GM19397 (cell line): ENCODE measurements around the gene CDH16.

ENCODE experiments used
- ATAC-seq: cut with Tn5 transposase; IDR thresholded peaks from one replicate; pipeline ENCODE4 v1.9.1; 2021; ENCODE audit warnings: mild to moderate bottlenecking, moderate library complexity; ENCODE audit not compliant: unreplicated experiment

CDH16 gene

GRCh38 chr16:66913711-66914110 lies 5.0 kb downstream of the CDH16 start:
- ATAC-seq, result no peak

- no peak for ATAC-seq
Measured at GRCh38 chr16:66913081-66913480, 5.6 kb downstream of the CDH16 start.

- ATAC-seq, result no peak
Measured at GRCh38 chr16:66911801-66912200, 6.9 kb downstream of the CDH16 start.

- ATAC-seq, result no peak
Measured at GRCh38 chr16:66911112-66911511, 7.6 kb downstream of the CDH16 start.

GRCh38 chr16:66910175-66910940 lies 8.3 kb downstream of the CDH16 start:
- ATAC-seq, result no peak

GRCh38 chr16:66908762-66909559 lies 9.7 kb downstream of the CDH16 start:
- no peak for ATAC-seq

DNA sequence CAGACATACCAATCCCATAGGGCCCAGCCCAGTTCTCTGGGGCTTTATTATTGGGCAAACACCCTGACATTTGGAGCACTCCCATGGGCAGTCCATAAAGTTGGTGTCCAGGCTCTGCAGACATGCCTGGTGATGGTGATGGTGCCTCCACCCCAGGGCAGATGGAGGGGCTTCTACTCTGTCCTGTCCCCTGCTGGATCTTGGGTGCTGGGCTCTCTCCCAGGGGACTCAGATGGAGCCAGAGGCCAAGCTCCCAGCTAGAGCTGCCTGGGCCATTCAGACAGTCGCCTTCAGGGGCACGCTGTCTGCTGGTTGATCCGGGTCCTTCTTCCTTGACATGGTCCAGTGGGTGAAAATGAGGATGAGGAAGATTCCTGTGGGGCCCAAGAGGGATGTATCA lies 10.6 kb downstream of the CDH16 start:
- no peak for ATAC-seq

DNA sequence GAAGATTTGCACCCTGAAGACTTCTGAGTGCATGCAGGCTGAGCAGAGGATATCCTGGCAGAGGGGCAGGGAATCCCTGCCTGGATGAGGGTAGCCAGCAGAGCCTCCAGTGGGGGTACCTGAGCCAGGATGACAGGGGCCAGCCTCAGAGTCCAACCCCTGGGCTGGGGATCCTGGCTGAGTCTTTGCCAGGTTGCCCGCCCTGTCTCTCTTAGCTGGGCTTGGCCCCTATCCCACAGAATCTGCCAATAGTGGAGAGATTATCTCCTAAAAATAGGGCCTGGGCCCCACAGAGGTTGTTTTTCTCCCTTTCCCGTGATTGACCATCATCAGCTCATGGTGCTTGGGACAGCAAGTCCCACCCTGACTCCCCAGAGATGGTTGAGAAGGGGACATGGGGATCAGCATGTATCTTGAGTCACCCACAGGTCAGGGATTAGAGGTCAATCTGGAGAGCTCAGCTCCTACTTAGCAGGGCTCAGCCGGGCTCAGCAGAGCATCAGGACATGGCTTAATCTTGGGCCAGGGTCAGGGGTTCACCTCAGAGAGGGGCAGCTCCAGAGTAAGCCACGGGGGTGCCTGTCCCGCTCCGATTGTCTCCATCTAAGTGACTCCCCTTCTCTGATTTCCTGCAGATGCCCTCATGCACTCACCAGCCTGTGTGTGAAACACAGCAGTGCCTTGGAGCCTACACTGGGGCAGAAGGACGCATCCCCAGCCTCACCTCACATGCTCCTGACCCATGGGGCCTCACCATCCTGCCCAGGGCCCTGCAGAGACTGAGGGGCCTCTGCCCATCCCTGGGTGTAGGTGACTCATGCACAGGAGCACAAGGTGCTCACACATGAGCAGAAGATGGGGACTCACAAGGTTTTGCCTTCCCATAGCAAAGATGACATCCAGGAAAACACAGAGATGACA lies 11.5 kb downstream of the CDH16 start:
- ATAC-seq, result no peak

GRCh38 chr16:66905633-66906539 lies 12.8 kb downstream of the CDH16 start:
- no peak for ATAC-seq

- no peak for ATAC-seq
Measured at GRCh38 chr16:66904846-66905632, 13.6 kb downstream of the CDH16 start.

- ATAC-seq, result no peak
Measured at GRCh38 chr16:66904428-66904845, 14.2 kb downstream of the CDH16 start.

DNA sequence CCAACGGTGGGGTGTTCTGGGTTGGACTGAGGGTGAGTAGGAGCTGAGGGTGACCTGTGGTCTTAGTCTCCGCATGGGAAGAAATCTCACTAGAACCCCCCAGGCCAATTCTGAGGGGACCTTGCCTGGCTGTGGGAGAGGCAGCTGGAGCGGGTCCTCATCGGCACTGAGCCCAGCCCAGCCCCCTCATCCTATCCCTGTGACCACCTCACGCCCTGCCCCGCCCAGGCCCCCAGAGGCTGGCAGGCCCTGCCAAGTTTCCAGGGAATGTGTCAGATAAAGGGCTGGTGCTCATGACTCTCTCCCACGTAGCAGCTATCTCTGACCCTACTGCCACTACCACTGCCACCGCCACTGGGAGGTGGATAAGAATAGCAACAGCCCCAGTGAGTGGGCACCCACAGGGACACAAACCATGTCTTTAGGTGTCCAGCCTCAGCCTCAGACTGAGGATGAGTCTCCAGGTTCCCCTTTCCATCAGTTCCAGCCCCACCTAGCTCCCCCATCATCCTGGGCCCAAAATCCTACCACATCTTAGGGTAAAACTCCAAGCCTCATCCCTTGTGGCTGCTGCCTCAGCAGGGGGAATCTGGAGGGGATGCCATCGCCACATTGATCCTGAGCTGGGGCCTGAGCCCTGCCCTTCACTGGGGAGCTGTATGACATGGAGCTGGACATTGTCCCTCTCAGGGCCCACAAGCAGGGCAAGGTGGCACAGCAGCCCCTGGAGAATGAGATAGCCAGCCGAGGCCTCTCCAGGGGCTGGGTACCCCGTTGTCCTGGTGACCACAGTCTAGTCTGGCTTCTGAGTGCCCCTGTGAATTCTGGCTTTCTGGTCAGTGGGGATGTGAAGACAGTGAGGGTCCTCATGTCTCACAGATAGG lies 14.9 kb downstream of the CDH16 start:
- ATAC-seq, result no peak

DNA sequence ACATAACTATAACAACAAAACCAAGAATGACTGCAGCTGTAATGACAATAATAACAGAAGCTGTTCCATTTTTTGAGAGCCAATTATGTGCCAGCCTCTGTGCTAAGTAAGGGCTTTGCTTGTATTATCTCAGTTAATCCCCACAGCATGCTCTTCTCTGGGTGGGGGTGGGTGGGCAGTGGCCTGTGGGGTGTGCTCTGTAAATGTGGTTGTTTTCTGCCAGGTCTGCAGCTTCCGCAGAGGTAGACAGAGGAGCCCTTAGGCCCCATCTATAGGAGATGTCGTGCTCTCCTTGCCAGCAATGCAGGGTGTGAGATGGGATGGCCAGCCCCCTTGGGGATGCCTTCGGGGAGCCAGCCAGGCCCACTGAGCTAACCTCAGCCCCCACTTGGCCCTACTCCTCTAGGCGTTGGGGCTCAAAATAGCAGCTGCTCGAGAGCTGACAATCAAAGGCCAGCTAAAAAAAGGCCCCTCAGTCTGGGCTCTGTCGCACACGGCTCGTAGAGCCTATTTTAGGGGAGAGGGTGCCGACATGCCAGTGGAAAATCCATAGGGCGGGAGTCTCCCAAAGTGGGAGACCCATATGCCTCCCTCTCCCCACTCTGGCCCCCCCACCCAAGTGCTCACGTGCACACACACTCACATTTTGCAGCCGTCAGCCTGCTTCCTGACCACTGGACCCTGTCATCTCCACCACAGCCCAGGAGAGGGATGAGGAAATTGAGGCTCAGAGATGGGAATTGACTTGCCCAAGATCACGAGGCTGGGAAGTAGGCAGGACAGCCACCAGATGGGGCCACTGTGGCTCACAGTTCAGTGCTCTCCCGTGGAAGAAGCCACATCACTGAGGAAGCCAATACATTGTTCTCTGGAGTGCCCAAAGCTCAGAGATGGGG lies 15.8 kb downstream of the CDH16 start:
- ATAC-seq, result no peak

DNA sequence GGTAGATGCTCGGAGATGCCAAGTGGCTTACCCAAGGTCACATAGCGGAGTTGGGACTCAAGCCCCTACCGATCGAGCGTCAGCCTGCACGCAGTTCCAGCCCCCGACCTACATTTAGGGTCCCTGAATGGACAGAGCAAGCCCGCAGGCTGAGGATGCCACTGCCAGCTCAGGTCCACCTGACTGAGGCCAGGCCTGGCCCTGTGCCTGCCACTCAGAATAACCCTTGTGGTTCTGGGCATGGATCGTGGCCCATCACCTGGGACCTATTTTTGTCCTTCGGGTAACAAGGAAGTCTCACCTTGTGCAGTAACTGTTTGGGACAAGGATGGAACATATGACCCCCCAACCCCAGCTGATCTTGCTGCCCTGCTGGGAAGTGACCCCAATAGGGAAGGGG lies 17.1 kb downstream of the CDH16 start:
- no peak for ATAC-seq

GRCh38 chr16:66900721-66901441 lies 17.8 kb downstream of the CDH16 start:
- no peak for ATAC-seq

DNA sequence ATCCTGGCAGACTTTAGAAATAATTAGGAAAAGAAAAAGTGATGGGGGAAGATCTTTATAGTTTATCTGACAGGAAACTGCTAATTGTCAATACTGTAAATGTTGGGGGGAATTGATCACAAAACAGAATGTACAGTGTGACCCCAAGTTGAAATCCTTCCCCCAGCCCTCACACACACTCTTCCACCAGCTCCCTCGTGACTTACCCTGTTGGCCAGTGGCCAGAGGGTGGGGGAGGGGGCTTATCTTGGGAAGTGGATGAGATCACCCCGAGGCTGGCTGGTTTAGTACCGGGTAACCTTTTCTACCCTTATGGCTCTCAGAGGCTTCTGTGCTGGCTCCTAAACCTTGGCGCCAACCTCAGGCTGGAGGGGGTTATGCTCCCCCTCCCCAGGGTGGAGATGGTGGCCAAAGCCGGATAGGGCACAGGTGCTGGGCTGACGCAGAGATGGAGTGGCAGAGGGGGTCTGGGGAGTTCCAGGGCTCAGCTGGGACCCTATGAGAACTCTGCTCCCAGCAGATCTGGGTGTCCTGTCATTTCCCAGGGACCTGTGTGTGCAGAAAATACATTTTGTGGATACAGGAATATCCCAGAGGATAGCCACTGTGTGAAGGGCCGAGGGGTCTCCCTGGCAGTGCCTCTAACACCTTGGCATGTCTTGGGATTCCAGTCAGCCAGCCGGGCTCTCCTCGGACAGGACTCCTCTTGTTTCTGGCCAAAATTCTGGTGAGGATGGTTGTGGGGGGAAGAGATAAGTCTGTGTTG lies 18.6 kb downstream of the CDH16 start:
- ATAC-seq, result no peak
